GM10266 (cell line): Measurements from ENCODE around the gene NTSR2.

Source experiments
- DNase-seq: peaks from one replicate; pipeline ENCODE4 v3.0.0; 2012; ENCODE audit errors: extremely low spot score
- TF ChIP-seq, protein P1 (sequence below): IDR thresholded peaks from 2 replicates; pipeline ENCODE4 v1.5.1; 2012; ENCODE audit warnings: mild to moderate bottlenecking, low read depth; ENCODE audit not compliant: control insufficient read depth, insufficient read depth; ENCODE audit errors: missing control alignments

Gene NTSR2

DNA sequence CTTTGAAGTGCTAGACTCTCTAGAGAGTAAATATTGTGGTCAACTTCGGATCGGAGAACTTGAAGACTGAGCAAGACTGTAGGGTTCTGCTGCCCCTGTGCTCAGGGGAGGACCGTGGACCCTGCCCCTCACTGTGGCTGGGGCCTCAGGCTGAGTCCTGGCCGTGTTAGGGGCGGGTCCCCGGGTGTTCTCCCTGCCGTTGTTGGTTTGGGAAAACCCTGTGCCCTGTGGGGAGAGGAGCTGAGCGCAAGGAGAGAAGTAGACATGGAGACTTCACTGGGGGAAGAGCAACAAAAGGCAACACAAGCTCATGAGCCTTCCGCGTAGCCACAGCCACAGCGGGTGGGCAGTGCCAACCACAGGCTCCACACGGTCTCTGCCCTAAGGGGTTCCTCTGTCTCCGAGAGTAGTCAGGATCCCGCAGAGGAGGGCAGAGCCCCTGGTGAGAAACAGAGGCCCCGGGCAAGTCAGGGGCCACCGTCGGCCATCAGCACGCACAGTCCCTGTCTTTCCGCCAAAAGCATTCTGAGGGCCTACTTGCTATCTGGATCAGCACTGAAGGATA lies 53.1 kb downstream of the NTSR2 start:
- TF ChIP-seq, protein P1, sequence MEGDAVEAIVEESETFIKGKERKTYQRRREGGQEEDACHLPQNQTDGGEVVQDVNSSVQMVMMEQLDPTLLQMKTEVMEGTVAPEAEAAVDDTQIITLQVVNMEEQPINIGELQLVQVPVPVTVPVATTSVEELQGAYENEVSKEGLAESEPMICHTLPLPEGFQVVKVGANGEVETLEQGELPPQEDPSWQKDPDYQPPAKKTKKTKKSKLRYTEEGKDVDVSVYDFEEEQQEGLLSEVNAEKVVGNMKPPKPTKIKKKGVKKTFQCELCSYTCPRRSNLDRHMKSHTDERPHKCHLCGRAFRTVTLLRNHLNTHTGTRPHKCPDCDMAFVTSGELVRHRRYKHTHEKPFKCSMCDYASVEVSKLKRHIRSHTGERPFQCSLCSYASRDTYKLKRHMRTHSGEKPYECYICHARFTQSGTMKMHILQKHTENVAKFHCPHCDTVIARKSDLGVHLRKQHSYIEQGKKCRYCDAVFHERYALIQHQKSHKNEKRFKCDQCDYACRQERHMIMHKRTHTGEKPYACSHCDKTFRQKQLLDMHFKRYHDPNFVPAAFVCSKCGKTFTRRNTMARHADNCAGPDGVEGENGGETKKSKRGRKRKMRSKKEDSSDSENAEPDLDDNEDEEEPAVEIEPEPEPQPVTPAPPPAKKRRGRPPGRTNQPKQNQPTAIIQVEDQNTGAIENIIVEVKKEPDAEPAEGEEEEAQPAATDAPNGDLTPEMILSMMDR: no peak
- DNase-seq: no peak

DNA sequence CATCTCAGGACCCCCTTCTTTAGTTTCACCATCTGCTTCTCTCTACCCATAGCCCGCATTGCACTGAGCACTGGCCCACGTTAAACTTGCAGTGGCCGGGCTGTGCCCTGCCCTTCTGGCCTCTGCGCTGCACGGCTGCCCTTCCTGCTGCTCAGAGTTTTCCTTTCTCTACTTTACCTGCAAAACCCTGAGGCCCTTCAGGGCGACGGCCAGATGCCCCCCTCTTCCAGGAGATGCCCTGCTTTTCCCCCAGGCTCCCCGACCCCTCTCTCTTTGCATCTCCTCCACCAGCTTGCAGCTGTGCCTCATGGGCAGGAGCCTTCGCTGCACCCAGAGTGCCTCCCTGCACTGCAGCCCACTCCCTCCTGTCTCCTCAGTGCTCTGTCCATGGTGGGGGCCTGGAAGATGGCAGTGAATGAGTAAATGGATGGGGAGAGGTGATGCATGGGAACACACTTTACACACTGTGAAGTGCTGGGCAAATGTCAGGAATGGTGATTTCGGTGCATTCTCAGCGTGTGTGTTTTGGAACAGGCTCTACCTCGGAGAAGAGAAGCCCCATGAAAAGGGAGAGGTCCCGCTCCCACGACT lies 53.8 kb downstream of the NTSR2 start:
- TF ChIP-seq, protein P1: no peak
- DNase-seq: no peak

DNA sequence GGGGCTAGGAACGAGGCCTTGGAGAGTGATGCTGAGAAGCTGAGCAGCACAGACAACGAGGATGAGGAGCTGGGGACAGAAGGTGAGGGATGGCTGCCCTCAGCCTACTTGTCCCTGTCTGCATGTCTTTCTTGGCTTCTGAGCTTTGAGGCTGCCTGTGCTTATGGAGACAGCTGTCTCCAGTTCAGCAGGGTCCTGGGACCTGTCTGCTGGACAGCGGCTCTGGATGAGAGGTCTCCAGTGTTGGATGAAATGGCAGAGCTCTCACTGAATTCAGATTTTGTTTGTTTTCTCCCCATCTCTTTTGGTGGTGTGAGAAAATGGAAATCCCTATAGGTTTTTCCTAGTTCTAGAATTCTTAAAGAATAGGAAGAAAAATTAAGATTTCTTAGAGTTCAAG lies 54.8 kb downstream of the NTSR2 start:
- no peak for DNase-seq
- TF ChIP-seq, protein P1: no peak

DNA sequence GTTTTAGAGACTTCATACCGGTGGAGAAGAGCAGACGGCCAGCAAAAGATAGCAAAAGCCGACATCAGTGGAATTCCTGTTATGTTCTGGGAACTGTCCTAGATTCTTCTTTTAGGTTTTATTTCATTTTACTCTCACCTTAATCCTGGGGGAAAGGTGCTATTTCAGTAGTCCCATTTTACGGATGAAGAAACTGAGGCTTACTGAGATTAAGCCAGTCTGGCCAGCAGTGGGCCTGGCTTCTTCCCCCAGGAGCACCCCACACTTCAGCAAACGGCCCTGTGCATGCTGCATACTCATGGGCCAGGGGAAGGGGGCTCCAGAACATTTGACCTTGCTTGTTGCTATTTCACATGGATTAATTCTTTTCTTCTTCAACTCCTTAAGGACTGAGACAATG lies 56.7 kb downstream of the NTSR2 start:
- DNase-seq: no peak
- TF ChIP-seq, protein P1: no peak

DNA sequence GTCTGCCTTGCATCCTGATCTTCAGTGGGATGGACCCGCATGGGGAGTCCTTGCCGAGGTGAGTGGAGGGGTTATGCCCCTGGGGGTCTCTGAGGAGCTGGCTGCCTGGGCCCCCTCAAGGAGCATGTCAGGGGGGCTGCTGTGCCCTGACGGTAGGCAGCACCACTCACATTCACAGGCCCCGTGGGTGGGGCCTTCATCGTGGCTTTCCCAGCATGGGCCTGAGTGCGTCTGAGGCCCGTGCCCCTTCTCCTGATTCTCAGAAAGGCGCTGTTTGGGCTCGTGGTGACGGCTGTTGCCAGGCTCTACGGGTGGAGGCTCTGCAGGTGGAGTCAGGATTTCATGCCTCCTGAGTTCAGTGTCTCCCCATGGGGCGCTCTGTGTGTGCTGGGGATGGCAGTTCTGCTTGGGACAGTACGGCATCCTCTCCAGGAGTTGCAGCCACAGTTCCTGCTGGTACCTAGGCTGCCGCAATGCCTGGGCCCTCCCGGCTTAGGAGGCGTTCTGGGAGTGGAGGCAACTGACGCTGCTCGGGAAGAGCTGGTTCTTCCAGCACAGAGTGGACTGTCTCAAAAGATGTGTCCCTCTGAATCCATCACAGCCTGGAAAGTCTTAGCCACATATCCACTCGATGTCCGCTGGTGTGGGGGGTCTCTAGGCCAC lies 57.3 kb downstream of the NTSR2 start:
- DNase-seq: no peak
- TF ChIP-seq, protein P1: no peak

DNA sequence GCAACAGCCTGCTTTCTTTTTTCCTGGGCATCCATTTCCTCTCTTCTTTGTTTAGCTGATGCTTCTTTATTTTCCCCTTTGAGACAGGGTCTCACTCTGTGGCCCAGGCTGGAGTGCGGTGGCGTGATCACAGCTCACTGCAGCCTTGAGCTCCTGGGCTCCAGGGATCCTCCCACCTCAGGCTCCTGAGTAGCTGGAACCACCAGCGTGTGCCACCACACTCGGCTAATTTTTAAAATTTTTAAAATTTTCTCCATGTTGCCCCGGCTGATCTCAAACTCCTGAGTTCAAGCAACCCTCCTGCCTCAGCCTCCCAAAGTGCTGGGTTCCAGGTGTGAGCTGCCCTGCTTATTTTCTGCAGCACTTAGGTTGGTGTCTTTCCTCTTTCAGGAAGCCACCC lies 58.7 kb downstream of the NTSR2 start:
- DNase-seq: no peak
- TF ChIP-seq, protein P1: no peak

DNA sequence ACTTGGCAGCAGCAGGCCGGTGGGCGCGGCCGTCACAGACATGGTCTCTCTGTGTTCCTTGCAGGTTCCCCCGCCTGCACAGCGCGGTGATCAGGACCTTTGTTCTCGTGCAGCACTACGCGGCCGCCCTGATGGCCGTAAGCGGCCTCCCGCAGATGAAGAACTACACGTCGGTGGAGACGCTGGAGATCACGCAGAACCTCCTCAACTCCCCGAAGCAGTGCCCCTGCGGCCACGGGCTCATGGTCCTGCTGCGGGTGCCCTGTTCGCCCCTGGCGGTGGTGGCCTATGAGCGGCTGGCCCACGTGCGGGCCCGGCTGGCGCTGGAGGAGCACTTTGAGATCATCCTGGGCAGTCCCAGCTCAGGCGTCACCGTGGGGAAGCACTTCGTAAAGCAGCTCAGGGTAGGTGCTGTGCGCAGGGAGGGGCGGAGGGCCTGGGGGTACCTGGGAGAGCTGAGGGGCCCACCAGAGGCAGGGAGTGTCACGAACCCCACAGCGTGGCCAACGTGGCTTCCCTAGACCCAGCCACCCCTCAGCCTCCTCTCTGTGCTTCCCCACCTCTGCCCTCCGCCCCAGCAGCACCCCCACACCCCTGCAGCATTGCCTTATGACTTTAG lies 59.3 kb downstream of the NTSR2 start:
- TF ChIP-seq, protein P1: no peak
- no peak for DNase-seq
